ENCODE data around the gene DSCAM. TPM values are rescaled to one million over a fixed set of nuclear protein-coding genes. Genes with fewer than 3 reads are reported as not detected.

The DSCAM gene
- total RNA-seq, result 0.28 and 1.7 TPM in 2 replicates

GRCh38 chr21:40846587-40847411, at the start of gene DSCAM:
DSCAM (minus strand) TSS chr21:40847158; CDS start chr21:40846661, 497 bp downstream.

